SK-N-SH (cell line): Measurements from ENCODE around the gene C3AR1. TPM values are rescaled to one million over a fixed set of nuclear protein-coding genes. Genes with fewer than 3 reads are reported as not detected.

Experiments
- CTCF ChIA-PET: fragments of 300-600, 350-600 bp; formaldehyde crosslinking; extraction: SDS; loops from one replicate; lab custom pipeline; 2021; lab: Yijun Ruan, JAX
- POLR2A ChIA-PET: fragments of 350-600 bp; sonication (Branson Sonifier 250); formaldehyde crosslinking; extraction: SDS; loops from one replicate; lab custom pipeline; 2020; ENCODE audit warnings: antibody characterized with exemption, inconsistent platforms; lab: Yijun Ruan, JAX
- DNase-seq: peaks from one replicate; pipeline ENCODE4 v3.0.0; 2012
- H2AFZ ChIP-seq: fragments of 200-600 bp; sonication (generic); 2 replicates; pipeline ENCODE4 v1.8.1; 2016; ENCODE audit warnings: antibody characterized with exemption, mild to moderate bottlenecking, low read depth
- H3F3A ChIP-seq: fragments of 200-600 bp; sonication (generic); replicated peaks from 2 replicates; pipeline ENCODE3; 2016; ENCODE audit warnings: antibody characterized with exemption, mild to moderate bottlenecking; ENCODE audit not compliant: insufficient read depth
- H3K27ac ChIP-seq, 2 experiments: fragments of 200-500 bp in 1 of 2; fragments of 200-600 bp in 1 of 2; sonication (Bioruptor generic) in 1 of 2; sonication (generic), shearing (Covaris generic) in 1 of 2; 2 replicates each; pipeline versions ENCODE4 v1.5.1 to v1.6.1; 2014 to 2016; ENCODE audit warnings: low read depth in 2 of 2, inconsistent platforms in 1 of 2, low read length in 1 of 2, mild to moderate bottlenecking in 1 of 2, mixed read lengths in 1 of 2
- H3K27me3 ChIP-seq: fragments of 200-600 bp; sonication (generic), shearing (Covaris generic); 2 replicates; pipeline ENCODE4 v1.6.1; 2016; ENCODE audit warnings: mixed run types; ENCODE audit not compliant: insufficient read depth
- H3K36me3 ChIP-seq, 2 experiments: fragments of 200-500 bp in 1 of 2; fragments of 200-600 bp in 1 of 2; sonication (Bioruptor generic) in 1 of 2; sonication (generic) in 1 of 2; replicated peaks in 1 of 2; 2 replicates each; pipeline versions ENCODE3 to v1.5.1; 2014 to 2016; ENCODE audit warnings: low read length in 1 of 2, mild to moderate bottlenecking in 1 of 2; ENCODE audit not compliant: insufficient read depth in 2 of 2, control insufficient read depth in 1 of 2
- H3K4me1 ChIP-seq, 2 experiments: fragments of 200-500 bp in 1 of 2; fragments of 200-600 bp in 1 of 2; sonication (Bioruptor generic) in 1 of 2; sonication (generic), shearing (Covaris generic) in 1 of 2; 2 replicates each; pipeline versions ENCODE4 v1.5.1 to v1.6.1; 2014 to 2016; ENCODE audit warnings: low read depth in 1 of 2, low read length in 1 of 2, mixed run types in 1 of 2; ENCODE audit not compliant: insufficient read depth in 2 of 2, control insufficient read depth in 1 of 2
- H3K4me2 ChIP-seq: fragments of 200-600 bp; sonication (generic), shearing (Covaris generic); 2 replicates; pipeline ENCODE4 v1.6.1; 2017; ENCODE audit warnings: mixed run types
- H3K4me3 ChIP-seq, 2 experiments: fragments of 200-500 bp in 1 of 2; fragments of 200-600 bp in 1 of 2; sonication (Bioruptor generic) in 1 of 2; sonication (generic), shearing (Covaris generic) in 1 of 2; 2 replicates each; pipeline versions ENCODE4 v1.5.1 to v1.8.1; 2014 to 2016; ENCODE audit warnings: low read depth in 2 of 2, inconsistent platforms in 1 of 2, low read length in 1 of 2, mild to moderate bottlenecking in 1 of 2, mixed read lengths in 1 of 2, moderate library complexity in 1 of 2
- H3K79me2 ChIP-seq: fragments of 200-600 bp; sonication (generic); 2 replicates; pipeline ENCODE4 v1.8.1; 2017; ENCODE audit warnings: mild to moderate bottlenecking; ENCODE audit not compliant: insufficient read depth
- H3K9ac ChIP-seq: fragments of 200-600 bp; sonication (generic); 2 replicates; pipeline ENCODE4 v1.6.1; 2017; ENCODE audit warnings: mixed run types
- H3K9me2 ChIP-seq: fragments of 200-600 bp; sonication (generic); 2 replicates; pipeline ENCODE4 v1.6.1; 2017; ENCODE audit warnings: mixed run types
- H3K9me3 ChIP-seq: fragments of 200-600 bp; sonication (generic); 2 replicates; pipeline ENCODE4 v1.6.1; 2017; ENCODE audit warnings: mixed run types, mild to moderate bottlenecking, moderate library complexity
- H4K20me1 ChIP-seq: fragments of 200-600 bp; sonication (generic); 2 replicates; pipeline ENCODE4 v1.6.1; 2017; ENCODE audit warnings: mild to moderate bottlenecking, mixed run types; ENCODE audit not compliant: insufficient read depth
- CHD2 ChIP-seq: fragments of 150-350 bp; IDR thresholded peaks from 2 replicates; pipeline ENCODE4 v1.6.1; 2018; ENCODE audit warnings: low read length; ENCODE audit not compliant: partially characterized antibody
- ELF1 ChIP-seq: IDR thresholded peaks from 2 replicates; pipeline ENCODE4 v1.4.0; 2012
- EP300 ChIP-seq, 2 experiments: IDR thresholded peaks; 2 replicates each; pipeline versions ENCODE4 v1.4.0 to v1.6.1; 2012; ENCODE audit warnings: borderline replicate concordance in 1 of 2, low read depth in 1 of 2, low read length in 1 of 2
- FOXJ3 ChIP-seq: sonication (generic); formaldehyde crosslinking; IDR thresholded peaks from 2 replicates; pipeline ENCODE4 v1.5.1; 2020; ENCODE audit warnings: mild to moderate bottlenecking, missing genetic modification reagents
- FOXM1 ChIP-seq: IDR thresholded peaks from 2 replicates; pipeline ENCODE4 v1.4.0; 2012; ENCODE audit warnings: low read depth, mild to moderate bottlenecking
- GABPA ChIP-seq: IDR thresholded peaks from 2 replicates; pipeline ENCODE4 v1.4.0; 2012; ENCODE audit warnings: low read depth, mild to moderate bottlenecking
- GATA2 ChIP-seq: sonication (generic); formaldehyde crosslinking; IDR thresholded peaks from 2 replicates; pipeline ENCODE4 v1.5.0; 2020; ENCODE audit warnings: mild to moderate bottlenecking, missing genetic modification reagents
- JUND ChIP-seq: IDR thresholded peaks from 2 replicates; pipeline ENCODE4 v1.4.0; 2012
- MEF2A ChIP-seq: IDR thresholded peaks from 2 replicates; pipeline ENCODE4 v1.4.0; 2012; ENCODE audit warnings: low read depth, borderline replicate concordance
- MXI1 ChIP-seq: IDR thresholded peaks from 2 replicates; pipeline ENCODE4 v1.6.1; 2012; ENCODE audit warnings: mild to moderate bottlenecking, low read depth, low read length, improper control_type of control experiment
- RCOR1 ChIP-seq: fragments of 150-350 bp; IDR thresholded peaks from 2 replicates; pipeline ENCODE4 v1.6.1; 2017; ENCODE audit warnings: antibody characterized with exemption, low read length
- RXRA ChIP-seq: IDR thresholded peaks from 2 replicates; pipeline ENCODE4 v1.4.0; 2012; ENCODE audit warnings: low read depth, mild to moderate bottlenecking, borderline replicate concordance
- SIN3A ChIP-seq: IDR thresholded peaks from 2 replicates; pipeline ENCODE4 v1.6.1; 2012; ENCODE audit warnings: low read depth, mild to moderate bottlenecking, low read length, moderate library complexity, borderline replicate concordance
- SMC3 ChIP-seq: IDR thresholded peaks from 2 replicates; pipeline ENCODE4 v1.6.1; 2012; ENCODE audit warnings: low read depth, low read length, improper control_type of control experiment
- TCF12 ChIP-seq: IDR thresholded peaks from 2 replicates; pipeline ENCODE4 v1.4.0; 2012
- YY1 ChIP-seq: IDR thresholded peaks from 2 replicates; pipeline ENCODE4 v1.4.0; 2012; ENCODE audit warnings: low read depth, mild to moderate bottlenecking
- ZBTB33 ChIP-seq: IDR thresholded peaks from 2 replicates; pipeline ENCODE4 v1.4.0; 2012; ENCODE audit warnings: low read depth, borderline replicate concordance
- WGBS: methylation state at CpG from one replicate; pipeline ENCODE4 v1.1.6; 2017; ENCODE audit warnings: low lambda C conversion rate; 5-methylcytosine and 5-hydroxymethylcytosine counted together
- polyA plus RNA-seq, 3 experiments: library from polyadenylated mRNA; depleted of rRNA; stranded (reverse); fragments of >200 nt; gene quantifications; 2 replicates each; pipeline ENCODE4 v1.2.3, GENCODE V29; 2012
- TF ChIP-seq, protein P1 (sequence below): fragments of 200-600 bp; sonication (generic); IDR thresholded peaks from 2 replicates; pipeline ENCODE4 v1.6.1; 2017; ENCODE audit warnings: antibody characterized with exemption, mild to moderate bottlenecking, moderate library complexity
- TF ChIP-seq, protein P2 (sequence below): IDR thresholded peaks from 2 replicates; pipeline ENCODE4 v1.6.1; 2012; ENCODE audit warnings: mild to moderate bottlenecking, low read depth, low read length, moderate library complexity
- TF ChIP-seq, protein P3 (sequence below): IDR thresholded peaks from 2 replicates; pipeline ENCODE4 v1.4.0; 2012; ENCODE audit warnings: low read depth, borderline replicate concordance

Gene C3AR1
- polyA plus RNA-seq, 1 of the 3 experiments (the other 2 are of a cell fraction) = 1.4 TPM

DNA sequence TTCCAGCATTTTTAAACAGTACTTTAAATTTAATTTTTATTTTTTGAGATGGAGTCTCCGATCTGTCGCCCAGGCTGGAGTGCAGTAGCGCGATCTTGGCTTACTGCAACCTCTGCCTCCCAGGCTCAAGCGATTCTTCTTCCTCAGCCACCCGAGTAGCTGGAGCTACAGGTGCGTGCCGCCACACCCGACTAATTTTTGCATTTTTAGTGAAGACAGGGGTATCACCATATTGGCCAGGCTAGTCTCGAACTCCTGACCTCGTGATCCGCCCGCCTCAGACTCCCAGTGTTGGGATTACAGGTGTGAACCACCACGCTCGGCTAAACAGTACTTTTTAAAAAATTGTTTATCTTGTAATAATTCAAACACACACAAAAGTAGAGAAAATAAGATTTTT, 37.9 kb downstream of the C3AR1 start (continued):
- TF ChIP-seq ZBTB33 (no peak), RXRA (no peak)

GRCh38 chr12:8027856-8028255, 38.3 kb downstream of the C3AR1 start:
- Histone ChIP-seq H3K4me2 (no peak overlapping the region), H3K9me2 (no peaks in the 10 kb centered on the region), H3K36me3 (no peaks in the 10 kb centered on the region), H4K20me1 (no peaks in the 10 kb centered on the region), H3K79me2 (peaks cover 3% of the 10 kb centered on the region), H2AFZ (peak overlapping the region; percentile 100), H3K9ac (no peak overlapping the region), H3K27ac (peak overlapping the region in 1 of 2 experiments; percentile 100; a peak in 1 of 4 replicates), H3K27me3 (no peaks in the 10 kb centered on the region; the same call in 1 of the 2 replicates)
- no peak for DNase-seq
- CTCF ChIA-PET = interaction anchor here (1.8 kb wide), 1 partner anchor 18 kb away, joined by 6 read pairs; no protein-coding TSS in a partner anchor
- WGBS = 66% methylated on average over 5 of the region's 5 CpGs
- TF ChIP-seq, protein P1, sequence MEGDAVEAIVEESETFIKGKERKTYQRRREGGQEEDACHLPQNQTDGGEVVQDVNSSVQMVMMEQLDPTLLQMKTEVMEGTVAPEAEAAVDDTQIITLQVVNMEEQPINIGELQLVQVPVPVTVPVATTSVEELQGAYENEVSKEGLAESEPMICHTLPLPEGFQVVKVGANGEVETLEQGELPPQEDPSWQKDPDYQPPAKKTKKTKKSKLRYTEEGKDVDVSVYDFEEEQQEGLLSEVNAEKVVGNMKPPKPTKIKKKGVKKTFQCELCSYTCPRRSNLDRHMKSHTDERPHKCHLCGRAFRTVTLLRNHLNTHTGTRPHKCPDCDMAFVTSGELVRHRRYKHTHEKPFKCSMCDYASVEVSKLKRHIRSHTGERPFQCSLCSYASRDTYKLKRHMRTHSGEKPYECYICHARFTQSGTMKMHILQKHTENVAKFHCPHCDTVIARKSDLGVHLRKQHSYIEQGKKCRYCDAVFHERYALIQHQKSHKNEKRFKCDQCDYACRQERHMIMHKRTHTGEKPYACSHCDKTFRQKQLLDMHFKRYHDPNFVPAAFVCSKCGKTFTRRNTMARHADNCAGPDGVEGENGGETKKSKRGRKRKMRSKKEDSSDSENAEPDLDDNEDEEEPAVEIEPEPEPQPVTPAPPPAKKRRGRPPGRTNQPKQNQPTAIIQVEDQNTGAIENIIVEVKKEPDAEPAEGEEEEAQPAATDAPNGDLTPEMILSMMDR = no peak
- TF ChIP-seq MXI1 (no peak), ELF1 (no peak), FOXJ3 (CRISPR knock-in tag) (no peak), TCF12 (no peak), YY1 (no peak), GABPA (no peak), ZBTB33 (no peak), EP300 (IDR thresholded peaks at IDR 0.05; ENCODE audit: borderline replicate concordance in 1 of 2, low read depth in 1 of 2, low read length in 1 of 2) (no peak), SMC3 (no peak), RCOR1 (no peak), SIN3A (no peak), GATA2 (CRISPR knock-in tag) (no peak), JUND (no peak), FOXM1 (no peak), CHD2 (no peak), MEF2A (no peak)
- TF ChIP-seq, protein P2, sequence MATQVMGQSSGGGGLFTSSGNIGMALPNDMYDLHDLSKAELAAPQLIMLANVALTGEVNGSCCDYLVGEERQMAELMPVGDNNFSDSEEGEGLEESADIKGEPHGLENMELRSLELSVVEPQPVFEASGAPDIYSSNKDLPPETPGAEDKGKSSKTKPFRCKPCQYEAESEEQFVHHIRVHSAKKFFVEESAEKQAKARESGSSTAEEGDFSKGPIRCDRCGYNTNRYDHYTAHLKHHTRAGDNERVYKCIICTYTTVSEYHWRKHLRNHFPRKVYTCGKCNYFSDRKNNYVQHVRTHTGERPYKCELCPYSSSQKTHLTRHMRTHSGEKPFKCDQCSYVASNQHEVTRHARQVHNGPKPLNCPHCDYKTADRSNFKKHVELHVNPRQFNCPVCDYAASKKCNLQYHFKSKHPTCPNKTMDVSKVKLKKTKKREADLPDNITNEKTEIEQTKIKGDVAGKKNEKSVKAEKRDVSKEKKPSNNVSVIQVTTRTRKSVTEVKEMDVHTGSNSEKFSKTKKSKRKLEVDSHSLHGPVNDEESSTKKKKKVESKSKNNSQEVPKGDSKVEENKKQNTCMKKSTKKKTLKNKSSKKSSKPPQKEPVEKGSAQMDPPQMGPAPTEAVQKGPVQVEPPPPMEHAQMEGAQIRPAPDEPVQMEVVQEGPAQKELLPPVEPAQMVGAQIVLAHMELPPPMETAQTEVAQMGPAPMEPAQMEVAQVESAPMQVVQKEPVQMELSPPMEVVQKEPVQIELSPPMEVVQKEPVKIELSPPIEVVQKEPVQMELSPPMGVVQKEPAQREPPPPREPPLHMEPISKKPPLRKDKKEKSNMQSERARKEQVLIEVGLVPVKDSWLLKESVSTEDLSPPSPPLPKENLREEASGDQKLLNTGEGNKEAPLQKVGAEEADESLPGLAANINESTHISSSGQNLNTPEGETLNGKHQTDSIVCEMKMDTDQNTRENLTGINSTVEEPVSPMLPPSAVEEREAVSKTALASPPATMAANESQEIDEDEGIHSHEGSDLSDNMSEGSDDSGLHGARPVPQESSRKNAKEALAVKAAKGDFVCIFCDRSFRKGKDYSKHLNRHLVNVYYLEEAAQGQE = no peak
- TF ChIP-seq, protein P3, sequence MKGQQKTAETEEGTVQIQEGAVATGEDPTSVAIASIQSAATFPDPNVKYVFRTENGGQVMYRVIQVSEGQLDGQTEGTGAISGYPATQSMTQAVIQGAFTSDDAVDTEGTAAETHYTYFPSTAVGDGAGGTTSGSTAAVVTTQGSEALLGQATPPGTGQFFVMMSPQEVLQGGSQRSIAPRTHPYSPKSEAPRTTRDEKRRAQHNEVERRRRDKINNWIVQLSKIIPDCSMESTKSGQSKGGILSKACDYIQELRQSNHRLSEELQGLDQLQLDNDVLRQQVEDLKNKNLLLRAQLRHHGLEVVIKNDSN = no peak
- TF ChIP-seq, all 33 proteins: peak for 0
- Histone ChIP-seq H3K4me3 (peak overlapping the region; percentile 20 to 58; a peak in 1 of 4 replicates), H3K4me1 (peaks cover 0 to 4% of the 10 kb centered on the region in 2 experiments; a peak in 1 of 4 replicates), H3F3A (peaks cover 25% of the 10 kb centered on the region), H3K9me3 (no peaks in the 10 kb centered on the region)
- POLR2A ChIA-PET = no interaction called here
